ENCODE measurements around the gene KMO.

The KMO gene

DNA sequence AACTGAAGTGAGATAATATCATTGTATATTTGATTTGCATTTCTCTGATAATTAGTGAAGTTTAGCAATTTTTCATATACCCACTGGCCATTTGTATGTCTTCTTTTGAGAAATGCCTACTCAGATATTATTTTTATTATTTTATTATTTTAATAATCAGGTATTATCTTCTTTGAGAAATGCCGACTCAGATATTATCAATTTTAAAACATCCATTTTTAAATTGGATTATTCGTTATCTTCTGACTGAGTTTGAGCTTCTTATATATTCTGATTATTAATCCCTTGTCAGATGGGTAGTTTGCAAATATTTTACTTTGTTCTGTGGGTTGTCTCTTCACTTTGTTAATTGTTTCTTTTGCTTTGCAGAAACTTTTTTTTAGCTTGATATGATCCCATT lies 37.7 kb downstream of the KMO start:
- no CpG with 5 or more reads among the region's 2 CpGs for WGBS
- no peak overlapping the region for H3K9ac ChIP-seq (ENCODE audit: low read depth, low read length)
- no peak overlapping the region for H3K27ac ChIP-seq (ENCODE audit: low read depth, low read length)
- H3K36me3 ChIP-seq (ENCODE audit: insufficient read depth, low read length), result no peaks in the 10 kb centered on the region
- no peaks in the 10 kb centered on the region for H3K9me3 ChIP-seq (ENCODE audit: insufficient read depth, low read depth, low read length)
- no peak overlapping the region for H3K4me3 ChIP-seq (ENCODE audit: low read length)
- no peaks in the 10 kb centered on the region for H3K27me3 ChIP-seq (ENCODE audit: insufficient read depth, low read length)
- no peaks in the 10 kb centered on the region for H3K4me1 ChIP-seq (ENCODE audit: insufficient read depth, low read length)

- no peak overlapping the region for H3K27ac ChIP-seq (ENCODE audit: low read depth, low read length)
- no peak overlapping the region for H3K4me3 ChIP-seq (ENCODE audit: low read length)
- H3K27me3 ChIP-seq (ENCODE audit: insufficient read depth, low read length), result no peaks in the 10 kb centered on the region
- H3K9ac ChIP-seq (ENCODE audit: low read depth, low read length), result no peak overlapping the region
- H3K36me3 ChIP-seq (ENCODE audit: insufficient read depth, low read length), result no peaks in the 10 kb centered on the region
- no peaks in the 10 kb centered on the region for H3K4me1 ChIP-seq (ENCODE audit: insufficient read depth, low read length)
- H3K9me3 ChIP-seq (ENCODE audit: insufficient read depth, low read depth, low read length), result 0 out of 2 replicates have a peak, but pooled peaks cover 2% of the 10 kb centered on the region
Measured at GRCh38 chr1:241574154-241574553, 42.0 kb downstream of the KMO start.

GRCh38 chr1:241579434-241579833 lies 47.3 kb downstream of the KMO start:
- Histone ChIP-seq H3K4me3 (ENCODE audit: low read length) (no peak overlapping the region), H3K27ac (ENCODE audit: low read depth, low read length) (no peak overlapping the region), H3K36me3 (ENCODE audit: insufficient read depth, low read length) (no peaks in the 10 kb centered on the region), H3K9me3 (ENCODE audit: insufficient read depth, low read depth, low read length) (0 out of 2 replicates have a peak, but pooled peaks cover 2% of the 10 kb centered on the region), H3K27me3 (ENCODE audit: insufficient read depth, low read length) (no peaks in the 10 kb centered on the region), H3K9ac (ENCODE audit: low read depth, low read length) (no peak overlapping the region), H3K4me1 (ENCODE audit: insufficient read depth, low read length) (no peaks in the 10 kb centered on the region)
- 92% methylated on average over 4 of the region's 4 CpGs for WGBS

- no peak overlapping the region for H3K4me3 ChIP-seq (ENCODE audit: low read length)
- no peak overlapping the region for H3K27ac ChIP-seq (ENCODE audit: low read depth, low read length)
- 94% methylated on average over 1 of the region's 1 CpG for WGBS
Measured at GRCh38 chr1:241582921-241583321, 50.7 kb downstream of the KMO start.

DNA sequence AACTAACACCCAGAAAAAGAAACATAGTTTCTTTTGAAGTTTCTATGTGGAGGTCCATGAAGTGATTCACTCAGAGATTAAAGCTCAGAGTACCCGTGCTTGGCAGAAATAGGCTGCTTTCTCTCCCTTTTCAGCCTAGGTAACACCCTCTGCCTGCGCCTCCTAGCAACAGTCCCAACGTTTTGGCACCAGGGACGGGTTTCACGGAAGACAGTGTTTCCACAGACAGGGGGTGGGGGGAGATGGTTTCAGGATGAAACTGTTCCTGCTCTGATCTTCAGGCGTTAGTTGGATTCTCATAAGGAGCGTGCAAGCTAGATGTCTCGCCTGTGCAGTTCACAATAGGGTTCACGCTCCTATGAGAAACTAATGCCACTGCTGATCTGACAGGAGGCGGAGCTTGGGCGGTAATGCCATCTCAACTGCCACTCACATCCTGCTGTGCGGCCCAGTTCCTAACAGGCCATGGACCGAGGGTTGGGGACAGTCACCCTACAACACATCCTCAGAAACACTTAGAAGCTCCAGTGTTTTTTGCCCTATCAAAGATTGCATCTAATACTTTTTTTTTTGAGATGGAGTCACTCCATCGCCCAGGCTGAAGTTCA lies 54.8 kb downstream of the KMO start:
- Histone ChIP-seq H3K36me3 (ENCODE audit: insufficient read depth, low read length) (no peaks in the 10 kb centered on the region), H3K4me3 (ENCODE audit: low read length) (no peak overlapping the region), H3K4me1 (ENCODE audit: insufficient read depth, low read length) (no peaks in the 10 kb centered on the region; the same call in 1 of the 2 replicates), H3K9me3 (ENCODE audit: insufficient read depth, low read depth, low read length) (no peaks in the 10 kb centered on the region), H3K9ac (ENCODE audit: low read depth, low read length) (no peak overlapping the region), H3K27me3 (ENCODE audit: insufficient read depth, low read length) (no peaks in the 10 kb centered on the region), H3K27ac (ENCODE audit: low read depth, low read length) (no peak overlapping the region)
- WGBS, result 94% methylated on average over 14 of the region's 14 CpGs

More at GRCh38 chr1:241582921-241583321, 50.7 kb downstream of the KMO start:
- no peaks in the 10 kb centered on the region for H3K36me3 ChIP-seq (ENCODE audit: insufficient read depth, low read length)
- no peaks in the 10 kb centered on the region for H3K9me3 ChIP-seq (ENCODE audit: insufficient read depth, low read depth, low read length)
- no peak overlapping the region for H3K9ac ChIP-seq (ENCODE audit: low read depth, low read length)
- no peaks in the 10 kb centered on the region for H3K4me1 ChIP-seq (ENCODE audit: insufficient read depth, low read length)
- no peaks in the 10 kb centered on the region for H3K27me3 ChIP-seq (ENCODE audit: insufficient read depth, low read length)

DNA sequence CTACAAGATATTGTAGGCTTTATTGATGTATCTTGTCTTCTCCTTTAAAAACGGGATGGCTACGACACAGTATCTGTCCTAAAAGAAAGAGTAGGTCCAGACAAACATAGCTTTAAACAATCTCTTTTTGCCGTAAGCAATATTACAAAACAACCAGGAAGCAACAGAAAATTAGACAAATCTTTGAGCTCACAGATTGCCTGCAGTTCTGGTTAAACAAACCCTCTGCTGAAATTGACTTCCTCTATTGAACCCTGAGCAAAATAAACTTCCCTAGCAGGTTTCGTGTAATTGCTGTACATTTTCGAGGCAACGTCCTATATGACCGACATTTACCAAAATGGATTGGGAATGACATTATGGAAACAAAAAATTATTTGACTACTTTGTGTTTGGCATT lies 57.3 kb downstream of the KMO start:
- no peaks in the 10 kb centered on the region; the same call in 1 of the 2 replicates for H3K4me1 ChIP-seq (ENCODE audit: insufficient read depth, low read length)
- peaks cover 9% of the 10 kb centered on the region for H3K36me3 ChIP-seq (ENCODE audit: insufficient read depth, low read length)
- H3K4me3 ChIP-seq (ENCODE audit: low read length), result no peak overlapping the region
- H3K9ac ChIP-seq (ENCODE audit: low read depth, low read length), result no peak overlapping the region
- no peak overlapping the region for H3K27ac ChIP-seq (ENCODE audit: low read depth, low read length)
- WGBS, result 96% methylated on average over 7 of the region's 7 CpGs
- no peaks in the 10 kb centered on the region for H3K9me3 ChIP-seq (ENCODE audit: insufficient read depth, low read depth, low read length)
- no peaks in the 10 kb centered on the region for H3K27me3 ChIP-seq (ENCODE audit: insufficient read depth, low read length)

- no peak overlapping the region for H3K4me3 ChIP-seq (ENCODE audit: low read length)
- H3K9ac ChIP-seq (ENCODE audit: low read depth, low read length), result no peak overlapping the region
- H3K27ac ChIP-seq (ENCODE audit: low read depth, low read length), result no peak overlapping the region
- no peaks in the 10 kb centered on the region for H3K9me3 ChIP-seq (ENCODE audit: insufficient read depth, low read depth, low read length)
- H3K36me3 ChIP-seq (ENCODE audit: insufficient read depth, low read length), result peaks cover 9% of the 10 kb centered on the region
- no peaks in the 10 kb centered on the region for H3K27me3 ChIP-seq (ENCODE audit: insufficient read depth, low read length)
- WGBS, result 93% methylated on average over 4 of the region's 4 CpGs
- no peaks in the 10 kb centered on the region; the same call in 1 of the 2 replicates for H3K4me1 ChIP-seq (ENCODE audit: insufficient read depth, low read length)
Measured at GRCh38 chr1:241590719-241591118, 58.5 kb downstream of the KMO start.

- H3K4me1 ChIP-seq (ENCODE audit: insufficient read depth, low read length), result no peaks in the 10 kb centered on the region; the same call in 1 of the 2 replicates
- no peak overlapping the region for H3K9ac ChIP-seq (ENCODE audit: low read depth, low read length)
- no peak overlapping the region for H3K4me3 ChIP-seq (ENCODE audit: low read length)
- H3K9me3 ChIP-seq (ENCODE audit: insufficient read depth, low read depth, low read length), result no peaks in the 10 kb centered on the region
- no peak overlapping the region for H3K27ac ChIP-seq (ENCODE audit: low read depth, low read length)
- no peaks in the 10 kb centered on the region for H3K27me3 ChIP-seq (ENCODE audit: insufficient read depth, low read length)
- H3K36me3 ChIP-seq (ENCODE audit: insufficient read depth, low read length), result peaks cover 9% of the 10 kb centered on the region
Measured at GRCh38 chr1:241591317-241591716, 59.1 kb downstream of the KMO start.

- H3K27ac ChIP-seq (ENCODE audit: low read depth, low read length), result no peak overlapping the region
- H3K9me3 ChIP-seq (ENCODE audit: insufficient read depth, low read depth, low read length), result no peaks in the 10 kb centered on the region
- WGBS, result 79% methylated on average over 4 of the region's 5 CpGs
- no peak overlapping the region for H3K9ac ChIP-seq (ENCODE audit: low read depth, low read length)
- H3K4me3 ChIP-seq (ENCODE audit: low read length), result no peak overlapping the region
- H3K27me3 ChIP-seq (ENCODE audit: insufficient read depth, low read length), result no peaks in the 10 kb centered on the region
- no peaks in the 10 kb centered on the region; the same call in 1 of the 2 replicates for H3K4me1 ChIP-seq (ENCODE audit: insufficient read depth, low read length)
- peaks cover 9% of the 10 kb centered on the region for H3K36me3 ChIP-seq (ENCODE audit: insufficient read depth, low read length)
Measured at GRCh38 chr1:241591736-241592135, 59.6 kb downstream of the KMO start.

GRCh38 chr1:241592273-241592958 lies 60.2 kb downstream of the KMO start:
- H3K4me3 ChIP-seq (ENCODE audit: low read length), result no peak overlapping the region
- H3K27ac ChIP-seq (ENCODE audit: low read depth, low read length), result no peak overlapping the region
- H3K4me1 ChIP-seq (ENCODE audit: insufficient read depth, low read length), result no peaks in the 10 kb centered on the region; the same call in 1 of the 2 replicates
- no peaks in the 10 kb centered on the region for H3K9me3 ChIP-seq (ENCODE audit: insufficient read depth, low read depth, low read length)
- no peaks in the 10 kb centered on the region for H3K27me3 ChIP-seq (ENCODE audit: insufficient read depth, low read length)
- WGBS, result 94% methylated on average over 3 of the region's 3 CpGs
- H3K36me3 ChIP-seq (ENCODE audit: insufficient read depth, low read length), result peaks cover 13% of the 10 kb centered on the region
- H3K9ac ChIP-seq (ENCODE audit: low read depth, low read length), result no peak overlapping the region

DNA sequence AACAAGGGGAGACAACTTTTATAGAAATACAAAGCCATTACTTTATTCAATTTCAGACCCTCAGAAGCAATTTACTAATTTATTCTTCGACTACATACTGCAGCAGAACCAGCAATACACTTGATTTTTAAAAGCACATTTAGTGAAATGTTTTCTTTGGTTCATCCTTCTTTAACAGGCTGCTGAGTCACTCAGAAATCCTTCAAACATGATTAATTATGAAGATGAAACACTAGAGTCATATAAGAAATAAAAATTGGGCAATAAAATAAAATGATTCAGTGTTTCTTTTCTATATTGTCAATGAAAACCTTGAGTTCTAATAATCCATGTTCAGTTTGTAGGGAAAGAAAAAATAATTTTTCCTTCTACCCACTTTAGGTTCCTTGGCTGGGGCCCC lies 61.0 kb downstream of the KMO start:
- Histone ChIP-seq H3K4me1 (ENCODE audit: insufficient read depth, low read length) (no peaks in the 10 kb centered on the region; the same call in 1 of the 2 replicates), H3K27ac (ENCODE audit: low read depth, low read length) (no peak overlapping the region), H3K9ac (ENCODE audit: low read depth, low read length) (no peak overlapping the region), H3K9me3 (ENCODE audit: insufficient read depth, low read depth, low read length) (no peaks in the 10 kb centered on the region), H3K4me3 (ENCODE audit: low read length) (no peak overlapping the region), H3K36me3 (ENCODE audit: insufficient read depth, low read length) (peaks cover 17% of the 10 kb centered on the region), H3K27me3 (ENCODE audit: insufficient read depth, low read length) (no peaks in the 10 kb centered on the region)
- 83% methylated on average over 1 of the region's 1 CpG for whole genome bisulfite sequencing

All from HUES64 (cell line).